NCI-H1105 (cell line): ENCODE data around the gene LRFN5.
A peak's percentile ranks its signal among the peaks of the same experiment; 100 is the strongest.
"Not testable (repeated sequence)": the region's sequence is repeated elsewhere in the genome, so short reads cannot be mapped to it uniquely, and the experiment has no call there.

Source experiments
- DNase-seq: peaks from one replicate; lab custom pipeline; 2025; lab: John Stamatoyannopoulos, UW

LRFN5 gene

DNA sequence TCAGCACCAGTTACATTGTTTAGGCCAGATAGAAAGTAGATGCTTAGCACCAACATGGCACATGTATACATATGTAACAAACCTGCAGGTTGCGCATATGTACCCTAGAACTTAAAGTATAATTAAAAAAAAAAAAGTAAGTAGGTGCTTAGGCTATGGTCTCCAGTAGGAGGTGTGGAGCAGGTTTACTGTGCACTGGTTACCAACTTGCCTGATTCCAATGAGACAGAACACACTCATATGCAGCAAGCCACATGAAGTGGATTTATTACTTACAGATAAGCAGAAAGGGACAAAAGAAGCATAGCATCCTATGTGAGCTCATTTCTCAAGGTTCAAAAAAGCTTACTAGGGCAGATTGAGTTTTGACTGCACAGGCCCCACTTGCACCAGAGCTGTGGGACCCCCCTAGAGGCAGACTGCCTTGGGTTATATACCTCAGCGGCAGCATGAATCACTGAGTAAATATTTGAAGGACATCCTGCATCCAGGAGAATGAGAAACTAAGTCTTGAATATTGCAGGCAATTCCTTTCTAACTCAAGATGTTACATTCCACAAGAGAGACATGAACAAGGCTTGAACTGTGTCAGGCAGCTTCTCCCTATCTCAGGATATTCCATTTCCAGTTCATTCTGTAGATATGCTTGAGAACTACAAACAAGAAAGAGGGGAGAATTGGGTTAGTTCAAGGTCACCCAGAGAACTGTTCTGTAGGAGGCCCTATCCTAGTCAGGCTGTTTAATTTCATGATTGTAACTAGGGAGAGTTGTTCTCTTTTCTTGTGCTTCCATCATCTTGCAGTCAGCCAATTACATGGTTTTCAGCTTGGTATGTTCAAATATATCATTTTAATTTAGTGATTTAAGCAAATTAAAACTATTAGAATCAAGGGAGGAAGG is 30.1 kb downstream of the LRFN5 start:
- no peak for DNase-seq

- DNase-seq = no peak
Observed at GRCh38 chr14:41641690-41642089, 35.0 kb downstream of the LRFN5 start.

DNA sequence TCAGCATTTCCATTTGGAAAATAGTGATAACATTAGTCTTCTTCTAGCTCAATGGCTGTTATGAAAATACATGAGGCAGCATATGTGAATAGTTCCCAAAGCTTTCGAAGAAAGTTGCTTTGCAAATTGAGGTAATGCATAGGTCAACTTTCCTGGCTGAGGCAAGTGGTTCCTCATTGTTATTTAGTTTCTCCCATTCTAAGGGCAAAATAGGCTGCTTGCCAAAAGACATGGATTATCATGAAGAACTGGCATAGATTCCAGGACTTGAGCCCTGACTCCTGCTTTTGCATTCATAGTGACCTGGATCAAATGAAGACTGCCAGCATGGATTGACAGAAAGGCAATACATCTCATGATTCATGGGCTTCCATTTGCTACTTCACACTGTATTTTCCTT is 35.7 kb downstream of the LRFN5 start:
- peak; percentile 18 for DNase-seq

- no peak for DNase-seq
Observed at GRCh38 chr14:41642789-41643188, 36.1 kb downstream of the LRFN5 start.

DNA sequence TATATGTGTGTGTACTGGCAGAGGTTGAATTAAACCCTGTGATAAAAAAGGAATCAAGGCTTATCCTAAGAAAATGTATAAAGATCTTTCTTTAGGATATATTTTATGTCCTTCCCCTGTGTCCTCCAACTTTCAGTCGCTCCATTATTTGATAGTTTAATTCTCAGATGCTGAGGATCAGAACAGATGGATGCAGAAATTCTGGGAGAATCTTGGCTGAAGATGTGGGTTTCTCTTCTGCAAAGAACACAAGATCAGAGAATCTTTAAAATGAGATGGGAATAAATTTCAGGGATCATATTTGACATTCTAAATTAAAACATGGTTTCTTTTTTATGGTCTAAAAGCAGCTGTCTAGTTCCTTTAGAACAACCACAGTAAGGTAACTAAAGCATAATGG is 37.9 kb downstream of the LRFN5 start:
- no peak for DNase-seq

DNA sequence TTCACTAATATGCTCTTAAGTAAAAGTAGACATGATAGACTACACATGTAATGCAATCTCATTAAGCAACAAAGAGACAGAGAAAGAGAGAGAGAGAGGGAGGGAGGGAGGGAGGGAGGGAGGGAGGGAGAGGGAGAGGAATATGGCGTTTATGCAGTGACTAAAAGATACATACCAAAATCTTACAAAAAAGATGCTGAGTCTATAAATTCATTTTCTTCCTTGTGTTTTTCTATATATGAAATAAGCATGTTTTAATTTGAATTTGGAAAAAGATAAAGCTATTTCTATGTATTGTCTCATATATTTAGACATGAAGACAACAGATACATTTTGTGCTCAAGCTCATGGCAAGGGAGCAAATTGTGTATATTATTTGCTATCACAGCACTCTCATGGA is 44.1 kb downstream of the LRFN5 start:
- no peak for DNase-seq

GRCh38 chr14:41654196-41654595 is 47.5 kb downstream of the LRFN5 start:
- DNase-seq = no peak

DNA sequence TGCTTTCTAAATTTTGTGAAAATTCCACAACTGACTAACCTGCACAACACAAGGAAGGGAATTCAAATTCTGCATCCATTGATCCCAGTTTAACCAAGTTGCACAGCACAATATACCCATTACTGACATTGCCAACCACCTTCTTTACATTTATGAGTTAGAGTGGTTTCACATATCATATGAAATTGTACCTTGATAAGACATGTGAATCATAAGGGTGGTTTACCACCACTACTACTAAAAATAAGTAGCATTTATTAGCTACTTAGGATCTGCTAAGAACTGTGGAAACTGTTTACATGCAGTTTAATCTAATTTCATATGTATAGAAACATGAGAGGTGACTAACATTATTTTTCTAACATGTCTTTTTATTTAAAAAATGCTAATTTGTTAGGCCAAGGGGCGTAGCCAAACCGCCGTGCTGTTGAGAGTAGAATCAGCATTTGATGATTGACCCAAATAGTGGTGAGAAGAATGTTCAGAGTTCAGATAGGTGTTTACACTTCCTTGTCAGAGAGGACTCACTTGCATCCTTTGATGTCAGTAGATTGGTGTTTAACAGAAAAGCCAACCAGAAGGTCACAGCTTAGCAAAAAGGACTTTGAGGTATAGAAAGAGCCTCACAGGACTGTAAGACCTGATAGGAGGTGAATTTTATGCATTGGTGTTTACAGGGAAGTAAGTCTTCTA is 56.2 kb downstream of the LRFN5 start:
- no peak for DNase-seq

DNA sequence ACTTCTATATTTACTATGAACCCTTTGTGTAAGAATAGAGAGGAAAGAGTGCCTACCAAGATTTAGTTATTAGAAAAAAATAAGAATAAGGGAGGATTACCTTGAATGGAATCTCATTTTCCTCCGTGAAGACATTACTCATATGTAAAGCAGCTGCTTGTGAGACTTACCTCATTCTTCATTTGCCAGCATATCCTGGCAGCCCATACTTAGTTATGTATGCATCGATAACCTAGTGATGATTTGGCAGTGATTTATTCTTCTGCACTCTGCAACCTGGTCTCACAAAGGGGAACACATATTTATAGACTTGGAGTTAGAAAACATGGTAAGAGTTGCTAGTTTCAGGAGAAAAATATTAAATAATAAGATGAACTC is 56.8 kb downstream of the LRFN5 start:
- no peak for DNase-seq

- no peak for DNase-seq
Observed at GRCh38 chr14:41666301-41666700, 59.6 kb downstream of the LRFN5 start.

GRCh38 chr14:41668356-41668755 is 61.7 kb downstream of the LRFN5 start:
- no peak for DNase-seq

DNA sequence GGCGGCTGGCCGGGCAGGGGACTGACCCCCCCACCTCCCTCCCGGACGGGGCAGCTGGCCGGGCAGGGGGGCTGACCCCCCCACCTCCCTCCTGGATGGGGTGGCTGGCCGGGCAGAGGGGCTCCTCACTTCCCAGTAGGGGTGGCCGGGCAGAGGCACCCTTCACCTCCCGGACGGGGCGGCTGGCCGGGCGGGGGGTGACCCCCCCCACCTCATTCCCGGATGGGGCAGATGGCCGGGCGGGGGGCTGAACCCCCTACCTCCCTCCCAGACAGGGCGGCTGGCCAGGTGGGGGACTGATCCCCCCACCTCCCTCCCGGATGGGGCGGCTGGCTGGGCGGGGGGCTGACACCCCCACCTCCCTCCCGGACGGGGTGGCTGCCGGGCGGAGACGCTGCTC is 66.9 kb downstream of the LRFN5 start:
- DNase-seq = not testable (repeated sequence)

- DNase-seq = not testable (repeated sequence)
Observed at GRCh38 chr14:41674511-41674971, 67.9 kb downstream of the LRFN5 start.

GRCh38 chr14:41699486-41699885 is 92.8 kb downstream of the LRFN5 start:
- no peak for DNase-seq

- peak; percentile 80 for DNase-seq
Observed at GRCh38 chr14:41718477-41719166, 111.9 kb downstream of the LRFN5 start.

DNA sequence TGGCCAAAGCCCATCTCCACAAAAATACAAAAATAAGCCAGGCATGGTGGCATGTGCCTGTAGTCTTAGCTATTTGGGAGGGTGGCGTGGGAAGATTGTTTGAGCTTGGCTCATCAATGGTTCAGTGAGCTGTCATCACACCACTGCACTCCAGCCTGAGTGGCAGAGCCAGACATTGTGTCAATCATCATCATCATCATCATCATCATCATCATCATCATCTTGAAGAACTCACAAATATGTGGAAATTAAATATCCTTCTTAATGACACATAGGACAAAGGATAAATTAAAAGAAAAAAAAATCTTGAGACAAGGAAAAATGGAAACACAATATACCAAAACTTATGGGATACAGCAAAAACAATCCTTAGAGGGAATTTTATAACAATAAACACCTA is 132.5 kb downstream of the LRFN5 start:
- no peak for DNase-seq

GRCh38 chr14:41743140-41743539 is 136.5 kb downstream of the LRFN5 start:
- DNase-seq = no peak

DNA sequence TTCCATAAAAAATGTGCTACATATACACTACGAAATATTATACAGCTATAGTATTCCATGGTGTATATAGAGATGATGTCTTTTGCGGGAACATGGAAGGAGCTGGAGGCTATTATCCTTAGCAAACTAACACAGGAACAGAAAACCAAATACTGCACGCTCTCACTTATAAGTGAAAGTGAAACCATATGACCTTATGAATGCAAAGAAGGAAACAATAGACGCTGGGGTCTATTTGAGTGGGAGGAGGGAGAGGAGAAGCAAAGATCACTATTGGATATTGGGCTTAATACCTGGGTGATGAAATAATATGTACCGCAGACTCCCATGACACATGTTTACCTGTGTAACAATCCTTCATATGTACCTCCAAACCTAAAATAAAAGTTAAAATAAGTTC is 142.8 kb downstream of the LRFN5 start:
- peak; percentile 8 for DNase-seq

DNA sequence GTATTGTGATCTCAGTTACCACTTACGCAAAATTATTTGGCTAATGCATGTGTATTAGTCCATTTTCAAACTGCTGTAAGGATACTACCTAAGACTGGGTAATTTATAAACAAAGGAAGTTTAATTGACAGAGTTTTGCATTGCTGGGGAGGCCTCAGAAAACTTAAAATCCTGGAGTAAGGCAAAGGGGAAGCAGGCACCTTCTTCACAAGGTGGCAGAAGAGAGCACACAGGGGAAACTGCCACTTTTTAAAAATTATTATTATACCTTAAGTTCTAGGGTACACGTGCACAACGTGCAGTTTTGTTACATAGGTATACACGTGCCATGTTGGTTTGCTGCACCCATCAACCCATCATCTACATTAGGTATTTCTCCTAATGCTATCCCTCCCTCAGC is 143.9 kb downstream of the LRFN5 start:
- not testable (repeated sequence) for DNase-seq

DNA sequence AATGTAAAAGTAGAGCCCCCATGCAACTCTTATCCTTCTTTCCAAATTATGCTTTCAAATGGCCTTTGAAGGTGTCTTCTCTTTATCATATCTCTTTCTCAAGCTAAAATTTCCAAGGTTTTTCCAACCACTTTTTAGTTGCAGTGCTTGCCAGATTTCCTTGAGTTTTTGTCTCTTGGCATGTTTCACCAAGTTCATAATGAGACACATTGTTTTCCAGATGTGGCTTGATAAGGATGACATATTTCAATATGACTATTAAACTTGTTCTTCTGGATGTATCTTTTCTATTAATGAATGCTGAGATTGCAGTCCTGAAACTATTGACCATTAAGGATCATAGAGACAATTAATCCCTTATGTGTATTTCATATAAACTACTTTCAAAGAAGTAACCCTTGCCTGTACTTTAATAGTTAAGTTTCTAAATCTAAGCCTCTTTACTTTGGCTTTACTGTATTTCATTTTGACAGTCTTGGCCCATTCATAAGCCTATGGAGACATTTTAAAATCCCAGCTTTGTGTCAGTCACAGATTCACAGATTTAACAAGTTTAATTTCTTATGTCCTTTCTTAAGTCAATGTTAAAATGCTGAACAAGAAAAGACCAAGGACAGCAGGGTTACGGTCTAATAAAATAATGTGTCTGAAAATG is 151.5 kb downstream of the LRFN5 start:
- no peak for DNase-seq

DNA sequence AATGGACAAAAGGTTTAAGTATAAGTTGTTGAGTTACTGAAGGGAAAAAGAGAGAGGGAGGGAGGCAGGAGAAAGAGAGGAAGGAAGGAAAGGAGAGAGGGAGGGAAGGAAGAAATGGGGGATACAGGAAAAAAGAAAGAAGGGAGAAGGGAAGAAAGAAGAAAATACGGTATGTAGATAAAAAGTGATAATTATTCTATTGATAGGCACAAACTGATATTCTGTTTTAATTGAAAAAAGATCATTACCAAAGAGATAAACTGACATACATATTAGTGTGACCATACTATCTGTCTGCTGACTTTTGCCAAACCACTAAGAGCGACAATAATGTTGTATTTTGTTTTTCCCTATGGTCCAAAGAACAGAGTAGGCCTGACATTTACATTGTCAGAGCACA is 154.5 kb downstream of the LRFN5 start:
- DNase-seq = no peak

DNA sequence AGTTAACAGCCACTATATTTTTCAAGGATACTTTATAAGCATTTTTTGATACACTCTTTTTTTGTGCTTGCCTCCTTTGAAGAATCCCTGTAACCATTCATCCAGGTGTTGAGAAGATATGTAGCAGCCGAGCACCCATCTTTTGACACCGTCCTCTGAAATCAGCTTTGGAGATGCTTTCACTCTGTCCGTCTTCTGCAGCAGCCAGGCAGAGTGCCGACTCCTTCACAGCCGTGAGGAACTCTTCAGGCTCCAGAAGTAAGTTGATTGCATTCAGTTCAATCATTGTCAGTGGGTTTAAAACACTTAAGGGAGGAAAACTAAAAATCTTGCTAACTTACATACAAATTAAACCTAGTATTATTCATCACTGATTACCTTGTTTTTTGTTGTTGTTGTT is 160.1 kb downstream of the LRFN5 start:
- no peak for DNase-seq
